PC-3 (cell line): ENCODE data around the gene SIPA1. TPM values are rescaled to one million over a fixed set of nuclear protein-coding genes. Genes with fewer than 3 reads are reported as not detected.

Source experiments
- ATAC-seq: fragments of 200-7000 bp; cut with Tn5 transposase; 2 replicates; pipeline ENCODE4 v1.9.1; 2020; ENCODE audit warnings: mild to moderate bottlenecking, moderate library complexity
- BruUV-seq: library from RNA; stranded (reverse); fragments of 400-500 nt; replicated peaks from 2 replicates; lab custom pipeline; 2021; lab: Mats Ljungman, UMichigan
- CTCF ChIA-PET: fragments of 300-600 bp; sonication (Branson Sonifier 250); formaldehyde crosslinking; loops from one replicate; lab custom pipeline; 2022; ENCODE audit warnings: antibody characterized with exemption; lab: Charles Lee
- POLR2A ChIA-PET: fragments of 300-600 bp; sonication (Branson Sonifier 250); formaldehyde crosslinking; loops from one replicate; lab custom pipeline; 2022; ENCODE audit warnings: antibody characterized with exemption; ENCODE audit not compliant: unreplicated experiment; lab: Charles Lee
- DNase-seq: peaks from one replicate; pipeline ENCODE4 v3.0.0-alpha.2; 2015
- H2AFZ ChIP-seq: fragments of 300-600 bp; sonication (generic); 2 replicates; pipeline ENCODE4 v1.6.0; 2016; ENCODE audit warnings: antibody characterized with exemption, low read length
- H3F3A ChIP-seq: fragments of 300-600 bp; sonication (generic); one replicate; pipeline ENCODE4 v1.6.0; 2017; ENCODE audit warnings: antibody characterized with exemption, low read length, control low read depth, mild to moderate bottlenecking; ENCODE audit not compliant: unreplicated experiment
- H3K27ac ChIP-seq: fragments of 300-600 bp; sonication (generic); 2 replicates; pipeline ENCODE4 v1.5.1; 2016; ENCODE audit warnings: mild to moderate bottlenecking, low read length
- H3K27me3 ChIP-seq: fragments of 300-600 bp; sonication (generic); 2 replicates; pipeline ENCODE4 v1.6.1; 2016; ENCODE audit warnings: low read length, mixed read lengths
- H3K36me3 ChIP-seq: fragments of 300-600 bp; sonication (generic); 2 replicates; pipeline ENCODE4 v1.6.1; 2016; ENCODE audit warnings: low read depth, mixed run types, low read length, mixed read lengths
- H3K4me1 ChIP-seq: fragments of 300-600 bp; sonication (generic); 2 replicates; pipeline ENCODE4 v1.5.1; 2016; ENCODE audit warnings: low read length; ENCODE audit not compliant: insufficient read depth
- H3K4me2 ChIP-seq: fragments of 300-600 bp; sonication (generic); 2 replicates; pipeline ENCODE4 v1.6.0; 2016; ENCODE audit warnings: low read length
- H3K4me3 ChIP-seq: fragments of 300-600 bp; sonication (generic); 2 replicates; pipeline ENCODE4 v1.5.1; 2016; ENCODE audit warnings: mild to moderate bottlenecking, low read length, mixed read lengths
- H3K79me2 ChIP-seq: fragments of 300-600 bp; sonication (generic); 2 replicates; pipeline ENCODE4 v1.6.1; 2017; ENCODE audit warnings: low read length, mixed read lengths
- H3K9ac ChIP-seq: fragments of 300-600 bp; sonication (generic); 2 replicates; pipeline ENCODE4 v1.6.0; 2016; ENCODE audit warnings: mild to moderate bottlenecking, low read length
- H3K9me2 ChIP-seq: fragments of 300-600 bp; sonication (generic); replicated peaks from 2 replicates; pipeline ENCODE4 v1.6.1; 2016; ENCODE audit warnings: mixed run types, low read length, mixed read lengths
- H3K9me3 ChIP-seq: fragments of 300-600 bp; sonication (generic); 2 replicates; pipeline ENCODE4 v1.6.1; 2016; ENCODE audit warnings: low read length, mixed read lengths
- H4K20me1 ChIP-seq: fragments of 300-600 bp; sonication (generic); 2 replicates; pipeline ENCODE4 v1.6.1; 2016; ENCODE audit warnings: low read length, mixed read lengths
- EZH2 ChIP-seq: fragments of 300-600 bp; sonication (generic); IDR thresholded peaks from one replicate; pipeline ENCODE4 v1.6.1; 2017; ENCODE audit warnings: antibody characterized with exemption, mild to moderate bottlenecking, low read length; ENCODE audit not compliant: unreplicated experiment
- EZH2phosphoT487 ChIP-seq: fragments of 300-600 bp; sonication (generic); IDR thresholded peaks from 2 replicates; pipeline ENCODE4 v1.6.1; 2018; ENCODE audit warnings: mild to moderate bottlenecking, antibody characterized with exemption, low read length, borderline replicate concordance
- intact Hi-C: fragments of 100-400 bp; cut with micrococcal nuclease; formaldehyde crosslinking; loops from 2 replicates; pipeline ENCODE4 v1.9.0; 2023
- total RNA-seq: library from RNA; depleted of rRNA; stranded (reverse); fragments of >200 nt; gene quantifications from 2 replicates; pipeline ENCODE4 v1.2.3, GENCODE V29; 2014
- TF ChIP-seq, protein P1 (sequence below): fragments of 300-600 bp; sonication (generic); conservative IDR thresholded peaks from 2 replicates; pipeline ENCODE4 v1.5.1; 2017; ENCODE audit warnings: antibody characterized with exemption, low read depth, mild to moderate bottlenecking, low read length

SIPA1 gene
- total RNA-seq, 1 experiment from 2014 or later = 113 TPM

GRCh38 chr11:65591939-65592857, 45.7 kb upstream of the SIPA1 start:
- TF ChIP-seq EZH2 (no peak), EZH2phosphoT487 (no peak)
- TF ChIP-seq, protein P1, sequence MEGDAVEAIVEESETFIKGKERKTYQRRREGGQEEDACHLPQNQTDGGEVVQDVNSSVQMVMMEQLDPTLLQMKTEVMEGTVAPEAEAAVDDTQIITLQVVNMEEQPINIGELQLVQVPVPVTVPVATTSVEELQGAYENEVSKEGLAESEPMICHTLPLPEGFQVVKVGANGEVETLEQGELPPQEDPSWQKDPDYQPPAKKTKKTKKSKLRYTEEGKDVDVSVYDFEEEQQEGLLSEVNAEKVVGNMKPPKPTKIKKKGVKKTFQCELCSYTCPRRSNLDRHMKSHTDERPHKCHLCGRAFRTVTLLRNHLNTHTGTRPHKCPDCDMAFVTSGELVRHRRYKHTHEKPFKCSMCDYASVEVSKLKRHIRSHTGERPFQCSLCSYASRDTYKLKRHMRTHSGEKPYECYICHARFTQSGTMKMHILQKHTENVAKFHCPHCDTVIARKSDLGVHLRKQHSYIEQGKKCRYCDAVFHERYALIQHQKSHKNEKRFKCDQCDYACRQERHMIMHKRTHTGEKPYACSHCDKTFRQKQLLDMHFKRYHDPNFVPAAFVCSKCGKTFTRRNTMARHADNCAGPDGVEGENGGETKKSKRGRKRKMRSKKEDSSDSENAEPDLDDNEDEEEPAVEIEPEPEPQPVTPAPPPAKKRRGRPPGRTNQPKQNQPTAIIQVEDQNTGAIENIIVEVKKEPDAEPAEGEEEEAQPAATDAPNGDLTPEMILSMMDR = no peak
- Histone ChIP-seq H4K20me1 (no peaks in the 10 kb centered on the region), H3K27me3 (no peaks in the 10 kb centered on the region), H3K4me3 (no peak overlapping the region), H3K27ac (no peak overlapping the region), H3K9ac (no peak overlapping the region), H3K79me2 (no peaks in the 10 kb centered on the region), H3K9me2 (no peaks in the 10 kb centered on the region), H3K4me1 (no peaks in the 10 kb centered on the region), H3K4me2 (no peak overlapping the region), H2AFZ (no peak overlapping the region), H3F3A (no peaks in the 10 kb centered on the region), H3K36me3 (no peaks in the 10 kb centered on the region; the same call in 1 of the 2 replicates), H3K9me3 (no peaks in the 10 kb centered on the region)
- intact Hi-C loops = no loop called here
- POLR2A ChIA-PET = no interaction called here
- CTCF ChIA-PET = no interaction called here
- no peak for ATAC-seq
- BruUV-seq = no TSS peak
- no peak for DNase-seq

DNA sequence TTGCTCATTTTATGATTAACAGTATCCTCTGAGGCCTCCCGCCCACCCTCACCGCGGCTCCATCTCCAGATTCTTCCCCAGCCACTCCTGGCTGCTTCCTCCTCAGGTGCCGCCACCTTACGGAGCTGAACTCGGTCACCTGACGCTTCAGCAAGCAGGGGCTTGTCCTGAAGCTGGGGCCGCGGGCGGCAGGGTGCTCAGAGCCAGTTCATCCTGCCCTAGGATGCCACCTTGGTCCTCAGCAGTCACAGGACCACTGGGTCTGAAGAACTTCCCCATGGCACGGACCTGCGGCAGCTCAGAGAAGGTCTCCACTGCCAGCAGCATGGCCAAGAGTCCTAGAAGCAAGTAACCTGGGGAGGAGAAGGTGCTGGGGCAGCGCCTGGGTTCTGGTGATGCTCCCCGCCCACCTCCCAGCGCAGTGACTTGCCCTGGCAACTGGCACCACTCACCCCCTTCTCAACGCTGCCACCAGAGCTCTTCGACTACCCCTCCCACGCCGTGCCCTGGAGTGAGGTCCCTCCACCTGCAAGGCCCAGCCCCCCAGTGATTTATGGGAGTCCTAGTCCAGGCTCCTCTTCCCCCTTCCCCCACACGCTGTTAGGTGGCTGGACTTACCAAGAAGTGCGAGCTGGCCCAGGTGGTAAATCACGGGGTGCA, 44.9 kb upstream of the SIPA1 start:
- Histone ChIP-seq H3K4me3 (no peak overlapping the region), H3K27me3 (no peaks in the 10 kb centered on the region), H2AFZ (no peak overlapping the region), H4K20me1 (no peaks in the 10 kb centered on the region), H3K27ac (no peak overlapping the region), H3K4me1 (no peaks in the 10 kb centered on the region), H3K9ac (no peak overlapping the region), H3K9me2 (no peaks in the 10 kb centered on the region), H3K36me3 (peaks cover 2% of the 10 kb centered on the region; the same call in 1 of the 2 replicates), H3K79me2 (no peaks in the 10 kb centered on the region), H3K4me2 (no peak overlapping the region), H3F3A (no peaks in the 10 kb centered on the region), H3K9me3 (no peaks in the 10 kb centered on the region)
- CTCF ChIA-PET = interaction anchor here (1.0 kb wide), 2 partner anchors 16 to 51 kb away, joined by 3 to 4 read pairs; no protein-coding TSS in a partner anchor
- POLR2A ChIA-PET = interaction anchor here (1.0 kb wide), 1 partner anchor 22 kb away, joined by 5 read pairs; the partner anchor contains the start of gene PCNX3
- DNase-seq (no peak), ATAC-seq (no peak)
- intact Hi-C loops = no loop called here
- BruUV-seq = no TSS peak
- TF ChIP-seq, protein P1 = no peak
- TF ChIP-seq EZH2 (no peak), EZH2phosphoT487 (no peak)
